Caco-2 (cell line): ENCODE results near the gene RNF208. TPM values are rescaled to one million over a fixed set of nuclear protein-coding genes. Genes with fewer than 3 reads are reported as not detected.

Experiments
- BruUV-seq: library from RNA; stranded (reverse); fragments of 400-500 nt; replicated peaks from 2 replicates; lab custom pipeline; 2021; lab: Mats Ljungman, UMichigan
- CTCF ChIA-PET: fragments of 300-600 bp; sonication (Branson Sonifier 250); formaldehyde crosslinking; loops from one replicate; lab custom pipeline; 2022; ENCODE audit warnings: antibody characterized with exemption; lab: Charles Lee
- POLR2A ChIA-PET: fragments of 300-600 bp; sonication (Branson Sonifier 250); formaldehyde crosslinking; loops from one replicate; lab custom pipeline; 2022; ENCODE audit warnings: antibody characterized with exemption; lab: Charles Lee
- DNase-seq, 2 experiments: peaks; one replicate each; pipeline versions ENCODE4 v3.0.0 to v3.0.0-alpha.2; 2020 to 2022
- H3K27me3 ChIP-seq: replicated peaks from 2 replicates; pipeline ENCODE4 v1.6.0; 2011; ENCODE audit warnings: low read length; ENCODE audit not compliant: control insufficient read depth, insufficient read depth
- H3K36me3 ChIP-seq: 2 replicates; pipeline ENCODE4 v1.5.1; 2011; ENCODE audit warnings: low read length; ENCODE audit not compliant: control insufficient read depth, insufficient read depth
- H3K4me1 ChIP-seq: fragments of 250-450 bp; sonication (Bioruptor Pico); 2 replicates; pipeline ENCODE4 v1.5.1; 2020; ENCODE audit warnings: mild to moderate bottlenecking
- H3K4me3 ChIP-seq: 2 replicates; pipeline ENCODE4 v1.5.1; 2011; ENCODE audit warnings: low read depth, mild to moderate bottlenecking, control low read depth, low read length
- H3K9me3 ChIP-seq: fragments of 250-450 bp; sonication (Bioruptor Pico); 2 replicates; pipeline ENCODE4 v1.5.1; 2020; ENCODE audit warnings: mild to moderate bottlenecking, moderate library complexity
- H3K27ac Mint-ChIP-seq: one replicate; pipeline ENCODE4 v1.8.0; 2022; ENCODE audit warnings: mixed read lengths; ENCODE audit not compliant: unreplicated experiment
- H3K27me3 Mint-ChIP-seq: one replicate; pipeline ENCODE4 v1.8.0; 2022; ENCODE audit warnings: mixed read lengths; ENCODE audit not compliant: insufficient read depth, unreplicated experiment
- H3K36me3 Mint-ChIP-seq: one replicate; pipeline ENCODE4 v1.8.0; 2022; ENCODE audit warnings: mild to moderate bottlenecking, mixed read lengths; ENCODE audit not compliant: insufficient read depth, unreplicated experiment
- H3K4me1 Mint-ChIP-seq: one replicate; pipeline ENCODE4 v1.8.0; 2022; ENCODE audit warnings: low read depth, mixed read lengths; ENCODE audit not compliant: unreplicated experiment
- H3K4me3 Mint-ChIP-seq: one replicate; pipeline ENCODE4 v1.8.0; 2022; ENCODE audit warnings: mild to moderate bottlenecking, moderate library complexity, mixed read lengths; ENCODE audit not compliant: unreplicated experiment
- H3K9me3 Mint-ChIP-seq: one replicate; pipeline ENCODE4 v1.8.0; 2022; ENCODE audit warnings: mixed read lengths; ENCODE audit not compliant: unreplicated experiment
- intact Hi-C: fragments of 100-400 bp; cut with micrococcal nuclease; formaldehyde crosslinking; loops from one replicate; pipeline ENCODE4 v1.10.0; 2022; ENCODE audit not compliant: unreplicated experiment
- total RNA-seq: library from RNA; stranded (reverse); gene quantifications from 2 replicates; pipeline ENCODE4 v1.2.3, GENCODE V29; 2022
- TF ChIP-seq, protein P1 (sequence below), 2 experiments: fragments of 200-600 bp in 1 of 2; IDR thresholded peaks; 1 replicate in 1 of 2; 2 replicates in 1 of 2; pipeline versions ENCODE4 v1.5.1 to v1.8.0; 2011 to 2022; ENCODE audit warnings: antibody characterized with exemption in 1 of 2, control low read depth in 1 of 2, inconsistent platforms in 1 of 2, low read depth in 1 of 2, low read length in 1 of 2, mild to moderate bottlenecking in 1 of 2, moderate library complexity in 1 of 2; ENCODE audit not compliant: insufficient read depth in 1 of 2, severe bottlenecking in 1 of 2, unreplicated experiment in 1 of 2

Gene RNF208
- total RNA-seq, 1 experiment from 2014 or later = 6.5 TPM

GRCh38 chr9:137267933-137268355, 45.9 kb upstream of the RNF208 start:
- no peak for DNase-seq
- no peaks in the 10 kb centered on the region for H3K4me1 ChIP-seq
- TF ChIP-seq, protein P1, sequence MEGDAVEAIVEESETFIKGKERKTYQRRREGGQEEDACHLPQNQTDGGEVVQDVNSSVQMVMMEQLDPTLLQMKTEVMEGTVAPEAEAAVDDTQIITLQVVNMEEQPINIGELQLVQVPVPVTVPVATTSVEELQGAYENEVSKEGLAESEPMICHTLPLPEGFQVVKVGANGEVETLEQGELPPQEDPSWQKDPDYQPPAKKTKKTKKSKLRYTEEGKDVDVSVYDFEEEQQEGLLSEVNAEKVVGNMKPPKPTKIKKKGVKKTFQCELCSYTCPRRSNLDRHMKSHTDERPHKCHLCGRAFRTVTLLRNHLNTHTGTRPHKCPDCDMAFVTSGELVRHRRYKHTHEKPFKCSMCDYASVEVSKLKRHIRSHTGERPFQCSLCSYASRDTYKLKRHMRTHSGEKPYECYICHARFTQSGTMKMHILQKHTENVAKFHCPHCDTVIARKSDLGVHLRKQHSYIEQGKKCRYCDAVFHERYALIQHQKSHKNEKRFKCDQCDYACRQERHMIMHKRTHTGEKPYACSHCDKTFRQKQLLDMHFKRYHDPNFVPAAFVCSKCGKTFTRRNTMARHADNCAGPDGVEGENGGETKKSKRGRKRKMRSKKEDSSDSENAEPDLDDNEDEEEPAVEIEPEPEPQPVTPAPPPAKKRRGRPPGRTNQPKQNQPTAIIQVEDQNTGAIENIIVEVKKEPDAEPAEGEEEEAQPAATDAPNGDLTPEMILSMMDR (IDR thresholded peaks at IDR 0.05; ENCODE audit: insufficient read depth in 1 of 2, low read depth in 1 of 2, low read length in 1 of 2, severe bottlenecking in 1 of 2, unreplicated experiment in 1 of 2) = no peak
- Mint-ChIP-seq H3K27me3 (no peaks in the 10 kb centered on the region), H3K4me3 (no peak overlapping the region), H3K9me3 (no peaks in the 10 kb centered on the region), H3K4me1 (no peaks in the 10 kb centered on the region), H3K36me3 (peaks cover 75% of the 10 kb centered on the region), H3K27ac (no peak overlapping the region)
- peaks cover 3% of the 10 kb centered on the region for H3K36me3 ChIP-seq
- no TSS peak for BruUV-seq
- no peaks in the 10 kb centered on the region for H3K9me3 ChIP-seq
- CTCF ChIA-PET = interaction anchor here (0.7 kb wide), 1 partner anchor 267 kb away, joined by 8 read pairs; no protein-coding TSS in a partner anchor
- POLR2A ChIA-PET = no interaction called here
- H3K27me3 ChIP-seq = no peaks in the 10 kb centered on the region
- intact Hi-C loops = no loop called here
- H3K4me3 ChIP-seq = no peak overlapping the region

DNA sequence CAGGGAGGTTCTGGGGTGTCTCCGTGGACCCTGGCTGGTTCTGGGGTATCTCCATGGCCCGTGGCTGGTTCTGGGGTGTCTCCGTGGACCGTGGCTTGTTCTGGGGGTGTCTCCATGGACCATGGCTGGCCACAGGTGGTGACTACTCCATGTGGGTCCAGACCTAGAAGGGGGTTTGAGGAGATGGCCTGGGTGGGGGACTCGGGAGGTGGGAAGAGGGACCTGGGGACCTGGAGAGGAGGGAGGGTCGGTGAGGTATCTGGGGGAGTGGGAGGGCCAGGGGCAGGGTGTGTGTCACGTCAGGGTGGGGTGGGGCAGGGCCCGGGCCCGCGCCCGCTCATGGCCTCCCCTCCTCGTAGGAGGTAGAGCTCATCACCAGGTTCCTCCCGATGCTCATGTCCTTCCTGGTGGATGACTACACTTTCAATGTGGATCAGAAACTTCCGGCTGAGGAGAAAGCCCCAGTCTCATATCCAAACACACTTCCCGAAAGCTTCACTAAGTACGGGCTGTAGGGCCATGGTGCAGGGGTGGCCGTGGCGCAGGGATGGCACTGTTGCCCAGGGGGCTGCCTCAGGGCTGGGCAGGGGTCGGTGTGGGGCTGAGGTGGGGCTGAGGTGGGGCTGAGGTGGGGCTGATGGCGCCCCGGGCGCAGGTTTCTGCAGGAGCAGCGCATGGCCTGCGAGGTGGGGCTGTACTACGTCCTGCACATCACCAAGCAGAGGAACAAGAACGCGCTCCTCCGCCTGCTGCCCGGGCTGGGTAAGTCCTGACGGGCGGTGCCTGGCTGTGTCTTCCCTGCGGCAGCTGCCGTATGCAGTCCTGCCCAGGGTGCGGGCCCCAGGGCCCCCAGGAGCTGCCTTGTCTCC, 44.8 kb upstream of the RNF208 start:
- H3K36me3 ChIP-seq = peaks cover 3% of the 10 kb centered on the region
- ChIA-PET POLR2A (no interaction called here), CTCF (interaction anchor here (0.7 kb wide), 1 partner anchor 268 kb away, joined by 8 read pairs; no protein-coding TSS in a partner anchor)
- no peaks in the 10 kb centered on the region for H3K9me3 ChIP-seq
- TF ChIP-seq, protein P1 (IDR thresholded peaks at IDR 0.05; ENCODE audit: insufficient read depth in 1 of 2, low read depth in 1 of 2, low read length in 1 of 2, severe bottlenecking in 1 of 2, unreplicated experiment in 1 of 2) = no peak
- no TSS peak for BruUV-seq
- no peak overlapping the region for H3K4me3 ChIP-seq
- no peak for DNase-seq
- Mint-ChIP-seq H3K4me3 (no peak overlapping the region), H3K27me3 (no peaks in the 10 kb centered on the region), H3K36me3 (peaks cover 78% of the 10 kb centered on the region), H3K27ac (no peak overlapping the region), H3K9me3 (no peaks in the 10 kb centered on the region), H3K4me1 (no peaks in the 10 kb centered on the region)
- no peaks in the 10 kb centered on the region for H3K4me1 ChIP-seq
- intact Hi-C loops = no loop called here
- H3K27me3 ChIP-seq = no peaks in the 10 kb centered on the region

- H3K36me3 ChIP-seq = peaks cover 3% of the 10 kb centered on the region
- no peak for DNase-seq
- Mint-ChIP-seq H3K4me1 (no peaks in the 10 kb centered on the region), H3K27me3 (no peaks in the 10 kb centered on the region), H3K36me3 (peaks cover 79% of the 10 kb centered on the region), H3K4me3 (no peak overlapping the region), H3K9me3 (no peaks in the 10 kb centered on the region), H3K27ac (no peak overlapping the region)
- TF ChIP-seq, protein P1 (IDR thresholded peaks at IDR 0.05; ENCODE audit: insufficient read depth in 1 of 2, low read depth in 1 of 2, low read length in 1 of 2, severe bottlenecking in 1 of 2, unreplicated experiment in 1 of 2) = no peak
- CTCF ChIA-PET = interaction anchor here (0.8 kb wide), 1 partner anchor 12 kb away, joined by 3 read pairs; no protein-coding TSS in a partner anchor
- H3K27me3 ChIP-seq = no peaks in the 10 kb centered on the region
- POLR2A ChIA-PET = no interaction called here
- no peaks in the 10 kb centered on the region for H3K4me1 ChIP-seq
- no TSS peak for BruUV-seq
- H3K4me3 ChIP-seq = no peak overlapping the region
- H3K9me3 ChIP-seq = no peaks in the 10 kb centered on the region
- intact Hi-C loops = no loop called here
Observed at GRCh38 chr9:137266162-137266527, 44.1 kb upstream of the RNF208 start.
